Measurements from ENCODE around the gene RPTOR. TPM values are rescaled to one million over a fixed set of nuclear protein-coding genes. Genes with fewer than 3 reads are reported as not detected.
A peak's percentile ranks its signal among the peaks of the same experiment; 100 is the strongest.

The RPTOR gene
- total and polyA plus RNA-seq, 3 experiments from 2014 or later, result 7.9 to 69.4 (median 63.9) TPM

DNA sequence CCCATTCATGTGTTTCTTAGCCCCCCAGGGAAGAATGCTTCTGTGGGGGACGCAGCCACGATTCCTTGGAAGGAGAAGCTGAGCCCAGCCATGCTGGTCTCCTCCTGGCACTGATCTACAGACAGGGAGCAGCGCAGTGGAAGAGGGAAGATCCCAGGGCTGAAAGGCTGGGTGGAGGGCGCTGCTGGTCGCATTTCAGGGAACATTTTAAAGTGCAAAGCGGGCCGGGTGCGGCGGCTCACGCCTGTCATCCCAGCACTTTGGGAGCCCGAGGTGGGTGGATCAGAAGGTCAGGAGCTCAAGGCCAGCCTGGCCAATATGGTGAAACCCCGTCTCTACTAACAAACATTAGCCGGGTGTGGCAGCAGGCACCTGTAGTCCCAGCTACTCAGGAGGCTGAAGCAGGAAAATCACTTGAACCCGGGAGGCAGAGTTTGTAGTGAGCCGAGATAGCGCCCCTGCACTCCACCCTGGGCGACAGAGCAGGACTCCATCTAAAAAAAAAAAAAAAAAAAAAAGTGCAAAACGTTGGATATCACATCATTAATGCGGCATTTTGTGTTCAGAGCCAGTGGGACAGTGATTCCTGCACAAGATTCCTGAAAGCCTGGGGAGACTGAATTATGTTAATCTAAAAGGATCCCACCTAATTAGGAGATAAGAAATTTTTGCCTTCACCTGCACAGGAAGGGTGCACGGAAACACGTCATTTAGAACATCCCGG lies 446.4 kb downstream of the RPTOR start:
- no peaks in the 10 kb centered on the region for H3K9me3 ChIP-seq (ENCODE audit: low read length)
- H3K27ac ChIP-seq (ENCODE audit: low read depth, low read length), result peak overlapping the region; percentile 75
- H3K4me3 Mint-ChIP-seq, result peak overlapping the region; percentile 79 to 93 (median 82)
- no peaks in the 10 kb centered on the region for H3K36me3 ChIP-seq (ENCODE audit: insufficient read depth, low read length)
- H3K27me3 ChIP-seq (ENCODE audit: insufficient read depth, low read length, poor library complexity, severe bottlenecking), result no peaks in the 10 kb centered on the region
- peak overlapping the region; percentile 84 for H3K4me3 ChIP-seq (ENCODE audit: low read length)
- ChIA-PET POLR2A (interaction anchor here (0.6 kb wide), 1 partner anchor 575 kb away, joined by 6 read pairs; no protein-coding TSS in a partner anchor), CTCF (interaction anchor here (1.2 kb wide), 2 partner anchors 32 to 494 kb away, joined by 3 read pairs; no protein-coding TSS in a partner anchor)
- H3K27me3 Mint-ChIP-seq, result peaks cover 0 to 4% of the 10 kb centered on the region in 2 donors
- DNase-seq, result no peak
- H3K27ac Mint-ChIP-seq, result peak overlapping the region in 7 of 8 donors; percentile 59 to 90 (median 78)
- H3K4me1 ChIP-seq (ENCODE audit: insufficient read depth, low read length), result peaks cover 35% of the 10 kb centered on the region
- H3K9me3 Mint-ChIP-seq, result no peaks in the 10 kb centered on the region
- peaks cover 0 to 22% (median 0%) of the 10 kb centered on the region in 3 donors for H3K36me3 Mint-ChIP-seq
- H3K4me1 Mint-ChIP-seq, result peaks cover 17 to 36% (median 23%) of the 10 kb centered on the region in 3 donors

DNA sequence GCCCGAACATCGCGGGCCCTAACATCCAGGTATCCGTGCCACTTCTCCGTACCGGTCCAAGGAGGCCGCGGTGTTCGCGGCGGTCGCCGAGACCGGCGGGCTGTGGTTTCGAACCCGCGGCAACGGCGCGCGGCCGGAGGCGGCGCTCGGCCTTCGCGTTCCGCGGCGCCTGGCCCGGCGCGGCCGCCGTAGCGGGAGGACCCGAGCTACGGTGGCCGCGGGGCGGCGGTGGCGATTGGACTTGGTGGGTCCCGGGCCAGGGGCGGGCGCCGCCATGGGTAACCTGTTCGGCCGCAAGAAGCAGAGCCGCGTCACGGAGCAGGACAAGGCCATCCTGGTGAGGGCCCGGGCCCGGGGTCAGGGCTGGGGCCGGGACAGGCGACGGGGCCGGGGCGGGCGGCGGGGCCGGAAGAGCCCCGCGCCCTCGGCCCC lies 447.0 kb downstream of the RPTOR start, which contains the start of gene CHMP6:
CHMP6 (plus strand) TSS at position 197 of the 432 bp plus-strand sequence; CDS start at position 275, 78 bp downstream.
- CTCF ChIA-PET, result interaction anchor here (1.2 to 1.4 kb wide), 3 partner anchors 26 to 493 kb away, joined by 3 to 5 read pairs (median 3); no protein-coding TSS in a partner anchor
- H3K27ac ChIP-seq (ENCODE audit: low read depth, low read length), result peak within 1 kb of the TSS; percentile 75
- no peaks in the 10 kb centered on the region for H3K9me3 Mint-ChIP-seq

DNA sequence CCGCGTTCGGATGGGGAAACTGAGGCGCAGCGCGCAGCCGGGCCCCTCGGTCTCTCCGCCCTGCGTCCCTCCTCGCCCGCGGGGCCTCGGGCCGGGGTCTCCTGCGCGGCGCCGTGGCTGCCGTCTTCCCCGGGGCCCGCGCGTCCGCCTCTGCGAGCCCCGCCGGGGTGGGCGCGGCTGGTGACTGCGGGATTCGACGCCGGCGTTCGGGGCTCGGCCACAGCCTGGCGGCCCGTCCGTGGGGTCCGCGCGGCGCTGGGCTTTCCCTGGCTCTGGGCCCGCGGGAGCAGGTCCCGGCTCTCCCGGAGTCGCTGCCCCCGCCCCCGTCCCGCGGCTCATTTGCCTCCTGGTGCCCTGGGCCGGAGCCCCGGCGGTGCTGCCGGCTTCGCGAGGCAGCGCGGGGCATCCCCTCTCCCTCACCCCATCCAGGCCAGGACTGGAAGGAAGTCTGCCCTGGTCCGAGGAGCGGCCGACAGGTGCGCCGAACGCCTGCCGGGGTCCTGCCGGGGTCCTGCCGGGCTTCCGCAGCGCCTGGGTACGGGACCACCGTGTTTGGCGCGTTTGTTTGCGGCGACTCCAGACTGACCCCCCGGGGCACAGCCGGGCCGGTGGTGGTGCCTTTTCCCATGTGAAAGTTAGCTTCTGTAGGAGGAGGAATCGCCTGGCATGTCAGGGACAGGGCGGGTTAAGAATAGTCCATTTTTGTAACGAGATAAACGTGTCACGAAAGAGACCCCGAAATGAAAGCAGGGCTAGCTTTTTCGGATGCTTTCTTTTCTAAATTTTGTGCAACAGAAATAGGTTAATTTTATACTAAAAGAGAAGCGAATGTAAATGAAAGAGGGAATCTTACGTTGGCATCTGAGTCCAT lies 447.7 kb downstream of the RPTOR start:
- Mint-ChIP-seq H3K9me3 (no peaks in the 10 kb centered on the region), H3K36me3 (peaks cover 0 to 32% (median 0%) of the 10 kb centered on the region in 3 donors), H3K4me3 (peak overlapping the region; percentile 78 to 92 (median 83)), H3K27me3 (peaks cover 0 to 4% of the 10 kb centered on the region in 2 donors), H3K4me1 (peaks cover 17 to 36% (median 23%) of the 10 kb centered on the region in 3 donors), H3K27ac (peak overlapping the region in 6 of 8 donors; percentile 59 to 89 (median 76))
- CTCF ChIA-PET, result interaction anchor here (1.0 to 1.4 kb wide), 2 partner anchors 26 to 109 kb away, joined by 3 to 5 read pairs; no protein-coding TSS in a partner anchor
- H3K27ac ChIP-seq (ENCODE audit: low read depth, low read length), result peak overlapping the region; percentile 75
- H3K4me3 ChIP-seq (ENCODE audit: low read length), result peak overlapping the region; percentile 84
- H3K27me3 ChIP-seq (ENCODE audit: insufficient read depth, low read length, poor library complexity, severe bottlenecking), result no peaks in the 10 kb centered on the region
- peaks cover 35% of the 10 kb centered on the region for H3K4me1 ChIP-seq (ENCODE audit: insufficient read depth, low read length)
- no peak for DNase-seq
- POLR2A ChIA-PET, result no interaction called here
- no peaks in the 10 kb centered on the region for H3K36me3 ChIP-seq (ENCODE audit: insufficient read depth, low read length)
- no peaks in the 10 kb centered on the region for H3K9me3 ChIP-seq (ENCODE audit: low read length)

More for the DNA sequence above, 447.0 kb downstream of the RPTOR start, which contains the start of gene CHMP6:
- no peaks in the 10 kb centered on the region for H3K27me3 ChIP-seq (ENCODE audit: insufficient read depth, low read length, poor library complexity, severe bottlenecking)
- peak within 1 kb of the TSS; percentile 84 for H3K4me3 ChIP-seq (ENCODE audit: low read length)
- H3K9me3 ChIP-seq (ENCODE audit: low read length), result no peaks in the 10 kb centered on the region
- H3K36me3 Mint-ChIP-seq, result peaks cover 0 to 27% (median 0%) of the 10 kb centered on the region in 3 donors
- H3K27me3 Mint-ChIP-seq, result peaks cover 0 to 4% of the 10 kb centered on the region in 2 donors
- peak; percentile 48 to 81 (median 74) for DNase-seq
- H3K4me1 ChIP-seq (ENCODE audit: insufficient read depth, low read length), result peaks cover 35% of the 10 kb centered on the region
- H3K27ac Mint-ChIP-seq, result peak within 1 kb of the TSS; percentile 59 to 90 (median 77)
- H3K4me1 Mint-ChIP-seq, result peaks cover 17 to 36% (median 23%) of the 10 kb centered on the region in 3 donors
- peak within 1 kb of the TSS; percentile 79 to 93 (median 83) for H3K4me3 Mint-ChIP-seq
- no peaks in the 10 kb centered on the region for H3K36me3 ChIP-seq (ENCODE audit: insufficient read depth, low read length)
- POLR2A ChIA-PET, result interaction anchor here (0.6 kb wide), 1 partner anchor 575 kb away, joined by 6 read pairs; no protein-coding TSS in a partner anchor

DNA sequence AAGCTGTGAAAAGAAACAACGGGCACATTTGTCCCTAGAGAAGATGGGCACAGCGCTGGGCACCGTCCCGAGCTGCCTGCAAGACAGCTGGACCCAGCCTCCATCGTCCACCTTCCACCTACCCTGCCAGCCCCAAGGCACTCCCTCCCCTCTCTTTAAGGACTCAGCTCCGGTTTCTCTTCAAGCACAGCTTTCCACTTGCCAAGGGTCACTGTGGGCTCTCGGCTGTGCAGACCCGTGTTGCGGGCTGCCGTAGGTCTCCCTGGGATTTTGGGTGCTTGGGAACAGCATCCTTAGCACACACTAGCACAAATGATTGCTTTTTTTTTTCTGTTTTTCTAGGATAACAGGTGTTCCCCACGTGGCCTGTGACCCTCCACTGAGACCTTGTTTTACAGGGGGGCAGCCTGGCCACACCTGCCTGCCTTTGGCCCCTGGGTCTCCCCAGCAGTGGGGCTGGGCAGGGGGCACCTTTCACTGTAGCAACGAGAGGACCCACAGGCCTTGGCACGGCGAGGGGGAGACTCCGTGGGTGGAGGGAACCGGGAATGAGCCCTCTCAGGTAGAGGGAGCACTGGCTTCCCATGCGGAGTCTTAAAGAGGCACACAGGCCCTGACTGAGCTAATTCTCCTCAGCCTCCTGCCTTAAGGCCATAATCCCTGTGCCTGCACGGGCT lies 448.4 kb downstream of the RPTOR start:
- peaks cover 35% of the 10 kb centered on the region for H3K4me1 ChIP-seq (ENCODE audit: insufficient read depth, low read length)
- H3K4me1 Mint-ChIP-seq, result peaks cover 17 to 36% (median 23%) of the 10 kb centered on the region in 3 donors
- peak overlapping the region in 6 of 8 donors; percentile 59 to 89 (median 76) for H3K27ac Mint-ChIP-seq
- H3K27ac ChIP-seq (ENCODE audit: low read depth, low read length), result no peak overlapping the region
- H3K9me3 ChIP-seq (ENCODE audit: low read length), result no peaks in the 10 kb centered on the region
- H3K36me3 Mint-ChIP-seq, result peaks cover 0 to 39% (median 0%) of the 10 kb centered on the region in 3 donors
- no peaks in the 10 kb centered on the region for H3K27me3 ChIP-seq (ENCODE audit: insufficient read depth, low read length, poor library complexity, severe bottlenecking)
- H3K4me3 Mint-ChIP-seq, result peak overlapping the region; percentile 78 to 92 (median 82)
- CTCF ChIA-PET, result interaction anchor here (1.0 to 1.4 kb wide), 2 partner anchors 25 to 108 kb away, joined by 3 to 5 read pairs; no protein-coding TSS in a partner anchor
- peaks cover under 1% of the 10 kb centered on the region for H3K36me3 ChIP-seq (ENCODE audit: insufficient read depth, low read length)
- no peak for DNase-seq
- H3K9me3 Mint-ChIP-seq, result no peaks in the 10 kb centered on the region
- POLR2A ChIA-PET, result no interaction called here
- H3K4me3 ChIP-seq (ENCODE audit: low read length), result peak overlapping the region; percentile 41
- peaks cover 0 to 4% of the 10 kb centered on the region in 2 donors for H3K27me3 Mint-ChIP-seq

DNA sequence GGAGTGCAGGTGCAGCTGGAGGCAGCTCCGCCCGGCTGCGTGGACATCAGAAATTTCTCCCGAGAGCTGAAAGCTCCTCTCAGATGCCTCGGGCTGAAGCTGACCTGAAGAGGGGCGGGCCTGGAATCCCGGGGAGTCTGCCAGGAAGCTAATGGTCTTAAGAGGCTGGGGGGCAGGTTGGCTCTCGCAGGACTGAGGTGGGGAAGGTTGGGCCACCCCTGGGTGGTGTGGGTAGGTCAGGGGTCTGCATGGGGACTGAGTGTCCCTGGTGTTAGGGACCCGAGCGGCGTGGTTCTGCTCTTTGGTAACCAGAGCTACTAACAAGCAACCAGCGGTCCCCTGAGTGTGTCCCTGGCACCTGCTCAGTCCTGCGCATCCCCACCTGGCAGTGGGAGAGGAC lies 450.5 kb downstream of the RPTOR start:
- CTCF ChIA-PET, result no interaction called here

DNA sequence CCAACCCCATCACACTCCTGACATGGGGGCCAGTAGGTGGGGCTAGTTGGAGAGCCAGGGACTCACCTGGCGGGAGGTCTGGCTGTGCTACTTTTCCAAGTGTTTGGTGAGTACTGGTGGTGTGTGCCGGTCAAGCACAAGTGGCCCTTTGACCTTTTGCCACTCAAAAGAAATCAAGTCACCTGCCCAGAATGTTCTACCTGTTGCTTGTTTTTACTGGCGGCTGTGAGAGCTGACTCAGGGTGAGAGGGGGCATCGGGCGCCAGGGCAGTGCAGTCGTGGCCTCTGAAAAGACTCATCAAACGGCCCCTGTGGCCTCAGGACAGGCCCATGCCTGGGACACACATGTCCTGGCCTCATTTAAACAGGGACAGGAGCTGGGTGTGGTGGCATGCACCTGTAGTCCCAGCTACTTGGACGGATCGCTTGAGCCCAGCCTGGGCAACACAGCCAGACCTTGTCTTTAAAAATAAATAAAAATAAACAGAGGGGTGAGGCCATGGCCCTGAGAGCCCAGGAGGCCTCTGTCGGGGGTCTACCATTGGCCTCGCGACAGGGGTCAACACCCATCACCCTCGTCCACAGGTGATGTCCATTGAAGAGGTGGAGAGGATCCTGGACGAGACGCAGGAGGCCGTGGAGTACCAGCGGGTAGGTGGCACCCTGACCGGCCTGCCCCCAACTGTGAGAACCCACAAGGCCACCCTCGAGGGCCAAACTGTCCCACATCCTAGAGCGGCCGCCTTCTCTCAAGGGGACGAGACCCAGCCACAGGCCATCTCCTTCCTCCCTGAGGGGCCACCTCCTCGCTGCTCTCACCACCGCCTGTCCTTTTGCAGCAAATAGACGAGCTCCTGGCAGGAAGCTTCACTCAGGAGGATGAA lies 452.0 kb downstream of the RPTOR start:
- no peak overlapping the region for H3K27ac ChIP-seq (ENCODE audit: low read depth, low read length)
- H3K36me3 ChIP-seq (ENCODE audit: insufficient read depth, low read length), result peaks cover 9% of the 10 kb centered on the region
- ChIA-PET POLR2A (interaction anchor here (0.7 kb wide), 1 partner anchor 12 kb away, joined by 5 read pairs; no protein-coding TSS in a partner anchor), CTCF (no interaction called here)
- Mint-ChIP-seq H3K36me3 (peaks cover 0 to 51% (median 0%) of the 10 kb centered on the region in 3 donors), H3K9me3 (no peaks in the 10 kb centered on the region), H3K4me1 (peaks cover 11 to 17% (median 12%) of the 10 kb centered on the region in 3 donors), H3K27me3 (no peaks in the 10 kb centered on the region), H3K4me3 (peak overlapping the region in 1 of 7 donors; percentile 72), H3K27ac (peak overlapping the region in 2 of 8 donors; percentile 24 to 52)
- no peaks in the 10 kb centered on the region for H3K9me3 ChIP-seq (ENCODE audit: low read length)
- no peak for DNase-seq
- H3K4me3 ChIP-seq (ENCODE audit: low read length), result no peak overlapping the region
- peaks cover 15% of the 10 kb centered on the region for H3K4me1 ChIP-seq (ENCODE audit: insufficient read depth, low read length)
- no peaks in the 10 kb centered on the region for H3K27me3 ChIP-seq (ENCODE audit: insufficient read depth, low read length, poor library complexity, severe bottlenecking)

More for the DNA sequence above, 450.5 kb downstream of the RPTOR start:
- Mint-ChIP-seq H3K27me3 (peaks cover 0 to 4% of the 10 kb centered on the region in 2 donors), H3K27ac (peak overlapping the region in 1 of 8 donors; percentile 11), H3K9me3 (no peaks in the 10 kb centered on the region), H3K4me1 (peaks cover 12 to 25% (median 16%) of the 10 kb centered on the region in 3 donors), H3K4me3 (no peak overlapping the region), H3K36me3 (peaks cover 0 to 55% (median 0%) of the 10 kb centered on the region in 3 donors)
- Histone ChIP-seq H3K27me3 (ENCODE audit: insufficient read depth, low read length, poor library complexity, severe bottlenecking) (no peaks in the 10 kb centered on the region), H3K4me1 (ENCODE audit: insufficient read depth, low read length) (peaks cover 24% of the 10 kb centered on the region), H3K27ac (ENCODE audit: low read depth, low read length) (no peak overlapping the region), H3K4me3 (ENCODE audit: low read length) (no peak overlapping the region), H3K9me3 (ENCODE audit: low read length) (no peaks in the 10 kb centered on the region), H3K36me3 (ENCODE audit: insufficient read depth, low read length) (peaks cover 9% of the 10 kb centered on the region)
- DNase-seq, result no peak
- POLR2A ChIA-PET, result no interaction called here

All from CD8-positive, alpha-beta memory T cell (primary cell).